Measurements from ENCODE around the gene RCSD1.
A peak's percentile ranks its signal among the peaks of the same experiment; 100 is the strongest.

Gene RCSD1

DNA sequence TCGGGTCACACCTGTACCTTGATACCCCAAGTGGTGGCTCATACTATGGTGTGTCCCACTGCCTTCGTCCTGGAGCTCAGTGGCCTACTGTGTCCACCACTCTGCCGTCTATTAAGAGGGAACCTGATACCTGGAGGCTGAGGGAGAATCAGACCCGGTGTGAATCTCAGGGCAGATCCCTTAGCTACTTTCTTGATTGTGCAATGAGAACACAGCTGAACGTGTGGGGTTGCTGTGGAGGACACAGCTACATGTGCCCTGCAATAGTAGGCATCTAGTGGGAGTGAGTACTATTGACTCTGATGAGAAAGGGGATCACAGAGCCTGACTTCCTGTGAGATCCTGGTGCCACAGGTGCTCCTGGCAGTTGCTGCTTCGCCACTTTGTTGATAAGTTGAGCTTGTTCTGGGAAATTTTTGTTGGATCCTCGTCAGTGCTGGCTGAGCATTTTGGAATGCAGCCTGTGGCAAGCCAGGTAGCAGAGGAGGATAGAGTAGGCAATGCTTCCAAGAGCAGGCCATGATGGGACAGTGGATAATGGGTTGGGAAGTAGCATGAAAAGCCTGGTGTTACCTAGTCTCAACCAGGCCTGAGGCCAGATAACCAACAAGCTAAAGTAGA is 63.5 kb downstream of the RCSD1 start:
- DNase-seq = no peak

DNA sequence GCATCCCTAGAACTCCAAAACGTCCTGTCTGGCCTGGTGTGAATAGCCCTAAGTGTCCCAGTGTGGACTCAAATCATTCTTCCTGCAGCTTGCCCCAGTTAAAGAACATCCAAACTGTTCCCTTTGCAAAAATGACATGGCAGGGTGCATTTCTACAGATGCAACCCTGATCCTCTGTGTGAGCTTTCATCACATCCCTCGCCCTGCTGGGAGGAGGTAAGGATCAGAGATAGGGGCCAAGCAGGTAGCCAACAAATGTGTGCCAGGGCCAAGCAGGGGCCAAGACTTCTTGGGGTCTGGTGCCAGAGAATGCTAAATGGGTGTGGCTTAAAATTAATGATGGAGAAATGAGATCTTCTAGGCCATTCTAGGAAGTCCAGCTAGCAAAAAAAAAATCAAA is 64.7 kb downstream of the RCSD1 start:
- no peak for DNase-seq

DNA sequence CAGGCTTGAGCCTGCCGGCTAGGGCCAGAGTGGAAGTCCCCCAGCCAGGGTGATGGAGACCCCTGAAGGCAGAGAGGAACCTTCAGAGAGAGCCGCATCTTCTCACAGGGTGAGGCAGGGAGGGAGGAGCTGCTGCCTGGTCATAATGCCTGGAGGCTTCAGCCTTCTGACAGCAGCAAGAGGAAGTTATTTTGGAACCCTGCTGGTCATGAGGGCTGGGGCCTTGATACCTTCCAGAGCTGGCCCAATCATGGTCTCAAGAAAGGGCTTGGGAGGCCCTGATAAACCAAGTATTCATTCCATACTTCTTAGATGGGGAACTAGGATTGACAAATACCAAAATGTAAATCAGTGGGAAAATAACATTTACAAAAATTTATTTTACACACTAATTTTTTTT is 65.1 kb downstream of the RCSD1 start:
- DNase-seq = no peak

DNA sequence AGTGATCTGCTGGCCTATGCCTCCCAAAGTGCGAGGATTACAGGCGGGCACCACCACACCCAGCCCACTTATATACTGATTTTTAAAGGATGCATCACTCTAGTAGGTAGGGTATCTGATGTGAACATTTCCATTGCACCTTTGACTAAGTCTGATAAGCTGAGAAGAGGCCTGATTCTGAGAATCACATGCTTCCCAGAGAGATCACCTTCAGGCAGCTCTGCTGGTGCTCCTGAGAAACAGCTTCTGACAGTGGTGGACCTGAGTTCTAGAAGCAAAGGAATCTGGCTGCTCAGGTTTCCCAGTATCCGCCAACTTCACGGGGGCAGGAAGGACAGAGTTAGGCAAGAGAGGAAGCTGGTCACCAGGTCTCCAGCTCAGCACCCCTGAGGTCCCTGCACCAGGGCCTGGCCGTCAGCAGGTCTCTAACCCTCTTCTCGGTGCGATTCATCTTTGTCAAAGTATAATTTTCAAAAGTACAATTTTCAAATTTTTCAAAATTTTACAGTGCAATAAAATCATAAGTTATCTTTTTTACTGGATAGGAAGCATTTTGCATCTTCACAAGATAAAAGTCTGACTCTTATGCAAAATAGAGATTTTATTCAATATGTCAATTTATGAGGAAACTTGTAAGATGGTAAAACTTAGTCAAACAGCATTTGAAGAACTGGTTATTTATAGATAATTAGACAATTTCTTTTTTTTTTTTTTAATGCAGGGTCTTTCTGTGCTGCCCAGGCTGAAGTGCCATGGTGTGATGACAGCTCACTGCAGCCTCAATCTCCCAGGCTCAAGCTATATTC is 65.9 kb downstream of the RCSD1 start:
- no peak for DNase-seq

DNA sequence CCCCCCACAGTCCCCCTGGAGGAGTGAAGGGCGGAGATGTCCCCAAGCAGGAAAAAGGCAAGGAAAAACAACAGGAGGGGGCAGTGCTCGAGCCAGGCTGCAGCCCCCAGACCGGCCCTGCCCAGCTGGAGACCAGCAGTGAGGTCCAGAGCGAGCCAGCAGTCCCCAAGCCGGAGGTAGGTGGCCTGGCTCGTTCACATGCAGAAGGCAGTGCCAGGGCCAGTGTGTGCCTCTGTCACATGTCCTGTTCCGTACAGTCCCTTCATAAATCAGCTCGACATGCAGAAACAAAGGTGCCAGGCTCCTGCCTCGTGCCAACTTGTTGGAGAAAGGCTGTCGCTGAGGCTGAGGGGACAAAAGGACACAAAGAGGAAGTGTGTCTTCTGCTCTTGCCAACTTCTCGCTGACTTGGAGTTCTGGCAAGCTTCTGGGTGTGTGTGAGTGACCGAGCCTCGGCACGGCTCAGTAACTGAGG is 67.7 kb downstream of the RCSD1 start:
- no peak for DNase-seq

DNA sequence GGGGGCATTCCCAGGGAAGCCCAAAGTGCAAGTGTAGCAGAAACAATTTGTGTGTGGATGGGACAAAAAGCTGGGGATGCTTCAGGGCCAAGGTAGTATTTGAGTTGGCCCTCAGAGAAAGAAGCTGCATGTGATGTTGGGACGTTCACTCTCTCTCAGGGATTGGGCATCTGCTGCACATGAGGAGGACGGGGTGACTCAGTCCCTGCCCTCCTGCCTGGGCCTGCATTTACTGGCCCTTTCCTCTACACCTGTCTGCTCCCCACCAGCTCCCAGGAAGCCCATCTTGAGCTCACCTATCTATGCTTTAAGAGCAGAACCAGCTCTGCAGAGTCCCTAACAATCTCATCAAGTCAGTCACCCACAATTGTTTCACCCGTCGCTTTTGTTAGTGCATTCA is 68.3 kb downstream of the RCSD1 start:
- no peak for DNase-seq

DNA sequence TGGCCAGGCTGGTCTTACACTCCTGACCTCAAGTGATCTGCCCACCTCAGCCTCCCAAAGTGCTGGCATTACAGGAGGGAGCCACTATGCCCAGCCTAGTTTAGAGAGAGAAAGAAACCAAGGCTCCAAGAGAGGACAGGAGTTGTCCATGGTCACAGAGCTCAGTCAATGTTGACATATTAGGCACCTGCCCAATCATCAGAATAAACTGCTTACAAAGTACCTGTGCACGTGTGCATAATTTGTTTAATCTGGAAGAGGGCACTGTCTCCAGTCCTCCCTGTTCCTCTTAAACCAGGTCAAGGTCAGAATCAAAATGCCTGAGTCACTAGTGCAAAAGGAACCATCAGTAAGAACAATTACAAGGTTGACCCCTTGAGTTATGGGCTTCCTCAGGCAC is 71.5 kb downstream of the RCSD1 start:
- no peak for DNase-seq

DNA sequence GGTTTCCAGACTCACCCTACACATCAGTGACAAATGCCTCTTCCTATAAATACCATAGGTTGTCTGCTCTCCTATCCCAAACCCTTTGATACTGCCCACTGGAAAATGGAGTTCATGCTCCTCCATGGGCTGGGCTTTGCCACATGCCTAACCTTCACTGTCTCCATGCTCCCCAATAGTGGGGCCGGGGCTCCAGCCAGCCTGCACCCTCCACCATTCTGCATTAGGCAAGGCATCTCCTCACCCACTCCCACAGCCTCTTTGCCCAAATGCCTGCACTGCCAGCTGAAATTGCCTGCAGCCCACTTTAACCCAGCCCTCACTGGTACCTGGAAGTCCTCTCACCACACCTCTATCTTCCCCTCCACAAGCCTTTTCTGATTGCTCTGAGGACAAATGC is 73.5 kb downstream of the RCSD1 start:
- no peak for DNase-seq

DNA sequence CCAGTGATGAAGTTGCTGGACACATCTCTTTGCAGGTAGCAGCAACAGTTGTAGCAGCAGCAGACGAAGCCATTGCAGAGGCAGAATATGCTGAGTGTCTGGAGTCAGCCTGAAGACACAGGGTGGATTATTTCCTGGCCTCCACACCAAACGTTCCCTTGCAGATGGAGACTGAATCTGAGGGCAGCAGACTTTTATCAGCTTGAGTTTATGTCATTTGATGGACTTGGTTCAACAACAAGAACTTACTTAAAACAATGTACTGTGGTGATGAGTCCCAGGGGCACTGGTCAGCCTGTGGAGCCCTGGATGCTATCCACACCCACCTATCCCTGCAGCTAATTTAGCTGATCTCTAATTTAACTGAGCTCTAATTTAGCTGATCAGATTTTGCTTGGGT is 74.7 kb downstream of the RCSD1 start:
- no peak for DNase-seq

DNA sequence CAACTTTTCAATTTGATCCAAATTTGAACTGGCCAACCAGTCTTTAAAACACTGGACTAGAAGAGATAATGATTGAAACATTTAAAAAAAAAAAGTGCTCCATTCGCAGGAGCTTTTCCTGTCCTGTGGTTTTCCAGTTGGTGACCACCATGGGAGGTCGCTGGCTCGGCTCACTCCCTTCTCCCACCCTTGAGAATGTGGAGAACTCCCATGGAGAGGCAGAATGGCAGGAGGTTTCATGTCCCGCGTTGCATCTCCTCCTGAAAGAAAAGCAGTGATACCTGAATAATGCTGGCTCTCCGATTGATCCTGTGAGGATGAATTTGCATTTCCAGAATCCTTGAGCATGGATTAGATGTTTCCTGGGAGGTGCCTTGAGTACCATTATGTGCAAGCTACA is 75.2 kb downstream of the RCSD1 start:
- no peak for DNase-seq

DNA sequence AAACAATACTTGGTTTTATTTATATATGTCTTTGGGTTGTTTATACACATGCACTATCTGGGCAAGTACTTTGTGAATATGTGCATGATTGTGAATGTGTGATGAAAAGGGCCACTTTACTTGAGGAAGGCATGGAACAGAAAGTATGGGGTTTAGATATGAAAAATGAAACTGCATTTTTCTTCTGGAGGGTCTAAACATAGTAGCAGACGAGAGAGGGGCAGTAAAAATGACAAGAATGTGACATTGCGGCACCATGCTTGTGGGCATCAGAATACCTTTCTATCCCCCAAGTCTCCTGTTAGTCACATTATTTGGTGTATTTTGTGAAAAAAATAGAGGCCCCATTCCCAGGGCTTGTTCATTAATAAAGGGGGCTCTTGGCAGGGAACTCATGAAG is 76.3 kb downstream of the RCSD1 start:
- DNase-seq = no peak

DNA sequence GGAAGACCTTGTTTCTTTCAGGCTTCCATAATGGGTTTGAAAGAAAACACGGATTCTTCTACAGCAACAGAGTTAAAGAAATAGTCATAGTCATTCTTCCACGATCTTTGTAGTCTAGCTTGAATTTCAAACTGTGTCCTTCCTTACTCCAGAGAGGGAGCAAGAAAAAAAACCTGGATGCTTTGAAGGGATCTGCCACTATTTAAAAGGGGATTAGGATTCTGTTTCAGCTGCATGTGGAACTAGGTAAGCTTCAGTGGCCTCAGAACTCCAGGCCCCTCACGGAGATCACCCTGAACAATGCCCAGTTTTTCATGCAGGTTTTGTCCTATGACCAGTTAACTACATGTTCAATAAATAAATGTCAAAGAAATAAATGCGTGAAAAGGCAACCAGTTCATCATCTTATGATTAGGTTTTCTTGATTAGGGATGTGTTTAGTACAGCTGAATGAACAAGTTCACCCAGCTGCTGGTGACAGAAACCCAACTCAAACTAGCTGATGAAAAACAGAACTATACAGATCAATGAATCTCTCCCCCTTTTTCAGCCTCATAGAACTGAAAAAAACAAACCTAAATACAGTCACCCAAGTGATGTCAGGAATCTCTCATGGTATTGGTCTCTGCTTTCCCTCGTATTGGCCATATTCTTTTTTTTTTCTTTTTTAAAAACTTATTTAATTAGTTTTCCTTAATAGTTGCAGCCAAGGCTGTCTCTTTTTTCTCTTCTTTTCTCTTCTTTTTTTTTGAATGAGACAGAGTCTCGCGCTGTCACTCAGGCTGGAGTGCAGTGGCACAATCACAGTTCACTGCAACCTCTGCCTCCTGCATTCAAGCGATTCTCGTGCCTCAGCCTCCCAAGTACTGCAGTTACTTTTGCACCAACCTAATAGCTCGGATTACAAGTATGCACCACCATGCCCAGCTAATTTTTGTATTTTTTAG is 77.2 kb downstream of the RCSD1 start:
- DNase-seq = no peak

DNA sequence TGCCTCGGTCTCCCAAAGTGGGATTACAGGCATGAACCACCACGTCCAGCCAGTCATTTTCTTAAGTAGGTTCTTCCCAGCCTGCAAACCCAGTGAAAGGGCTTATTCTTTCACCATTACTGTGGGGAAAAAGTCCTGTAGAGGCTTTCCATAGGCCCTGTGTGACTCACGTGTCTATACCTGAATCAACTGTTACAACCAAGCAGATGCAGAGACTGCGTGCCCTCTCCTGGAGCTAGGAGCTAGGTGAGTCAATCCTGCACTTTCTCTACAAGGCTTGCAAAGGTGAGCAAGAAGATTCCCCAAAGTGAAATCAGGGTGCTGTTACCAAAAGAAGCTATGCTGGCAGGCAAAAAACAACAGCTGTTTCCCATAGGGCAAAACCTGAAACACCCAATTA is 77.9 kb downstream of the RCSD1 start:
- DNase-seq = no peak

DNA sequence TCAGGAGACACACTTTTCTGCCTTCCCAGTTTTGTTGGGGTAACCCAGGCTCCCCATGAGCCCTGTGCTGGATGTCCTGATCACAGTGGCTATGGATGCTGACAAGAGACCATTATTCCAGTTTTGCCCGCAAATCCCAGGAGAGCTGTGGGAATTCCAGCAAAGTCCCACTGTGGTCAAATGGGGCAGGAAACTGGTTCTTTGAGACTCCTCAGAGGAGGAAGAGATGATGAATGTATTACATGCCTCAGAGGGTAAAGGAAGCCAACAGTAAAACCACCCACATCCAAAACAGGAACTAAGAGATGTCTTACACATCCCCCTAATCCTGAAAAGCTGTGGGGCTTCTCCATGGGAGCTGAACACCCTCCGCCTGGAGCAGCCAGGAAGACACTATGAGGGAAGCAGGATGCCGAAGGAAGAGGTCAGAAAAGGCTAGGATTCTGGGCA is 78.9 kb downstream of the RCSD1 start:
- DNase-seq = no peak

DNA sequence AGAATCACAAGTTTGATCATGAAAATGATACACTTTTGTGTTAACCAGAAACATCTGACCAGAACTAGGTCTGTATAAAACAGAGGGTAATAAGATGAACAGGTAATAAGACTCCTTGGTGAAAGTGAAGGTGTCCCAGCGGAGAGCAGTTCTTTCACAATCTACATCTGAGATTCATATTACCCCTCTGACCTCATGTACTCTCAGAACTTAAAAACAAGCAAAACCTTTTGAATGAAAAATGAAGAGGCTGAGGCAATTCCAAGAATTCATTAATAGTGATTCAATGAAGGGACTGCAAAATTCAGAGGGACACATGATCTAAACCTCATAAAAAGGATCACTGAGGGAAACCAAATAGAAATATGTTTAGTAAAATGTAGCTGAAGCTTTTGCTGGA is 80.8 kb downstream of the RCSD1 start:
- no peak for DNase-seq

DNA sequence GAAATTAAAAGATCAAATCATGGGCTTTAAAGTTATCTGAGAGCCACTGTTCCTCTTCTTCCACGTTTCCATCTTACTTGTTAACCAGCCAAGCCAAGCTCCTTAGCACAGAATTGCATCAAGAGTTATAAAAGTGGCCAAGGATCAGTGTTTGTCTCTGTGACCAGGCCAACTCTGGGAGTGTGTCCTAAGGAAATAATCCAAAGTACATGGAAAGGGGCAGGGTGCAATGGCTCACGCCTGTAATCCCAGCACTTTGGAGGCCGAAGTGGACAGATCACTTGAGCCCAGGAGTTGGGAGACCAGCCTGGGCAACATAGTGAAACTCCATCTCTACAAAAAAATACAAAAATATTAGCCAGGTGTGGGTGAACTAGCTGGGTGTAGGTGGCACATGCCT is 81.8 kb downstream of the RCSD1 start:
- no peak for DNase-seq

DNA sequence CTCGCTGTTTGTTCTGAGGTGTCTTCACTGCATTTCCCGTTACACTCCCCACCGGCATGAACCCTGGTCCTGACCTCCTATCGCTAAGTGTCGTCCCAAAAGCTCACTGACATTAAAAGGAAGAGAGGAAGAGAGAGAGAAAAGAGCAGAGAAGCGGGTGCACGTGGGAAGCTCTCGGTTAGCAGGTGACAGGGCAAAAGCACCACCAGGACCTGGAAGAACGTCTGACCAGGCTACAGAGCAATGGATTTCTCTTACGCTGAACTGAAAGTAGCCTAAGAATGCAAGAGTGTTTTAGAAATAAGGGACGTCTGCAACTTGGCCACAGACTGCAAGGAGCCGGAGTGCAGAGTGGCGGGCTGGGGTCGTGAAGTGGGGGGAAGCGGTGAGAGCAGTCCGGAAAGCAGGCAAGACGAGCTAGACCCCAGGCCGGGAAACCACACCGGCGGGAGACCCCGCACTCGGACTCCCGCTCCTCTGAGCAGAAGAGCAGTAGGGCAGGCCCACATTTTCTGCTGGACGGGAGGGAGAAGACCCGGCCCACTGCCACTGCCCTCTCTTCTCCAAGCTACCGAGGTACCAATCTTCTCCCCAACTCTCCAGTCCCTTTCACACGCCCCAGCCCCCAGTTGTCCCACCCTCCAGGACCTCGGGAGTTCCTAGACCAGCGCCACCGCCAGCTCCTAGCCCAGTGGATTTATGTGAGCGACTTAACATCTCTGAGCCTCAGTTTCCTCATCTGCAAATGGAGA is 83.5 kb downstream of the RCSD1 start:
- no peak for DNase-seq

DNA sequence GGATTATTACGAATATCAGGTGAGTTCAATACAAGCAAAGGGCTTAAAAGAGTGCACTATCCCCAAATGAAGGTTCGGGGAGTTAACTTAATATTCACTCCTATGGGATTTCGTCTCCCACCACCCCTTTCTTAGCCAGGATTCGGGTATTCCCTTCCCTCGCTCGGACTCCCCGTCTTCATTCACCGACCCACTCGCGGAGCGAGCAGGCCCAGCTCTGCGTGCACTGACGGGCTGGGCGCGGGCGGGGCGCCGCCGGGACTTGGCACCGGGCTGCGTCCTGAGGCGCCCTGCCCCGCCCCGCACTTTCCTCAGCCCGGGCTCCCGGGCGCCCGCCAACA is 84.0 kb downstream of the RCSD1 start:
- DNase-seq = peak; percentile 69

DNA sequence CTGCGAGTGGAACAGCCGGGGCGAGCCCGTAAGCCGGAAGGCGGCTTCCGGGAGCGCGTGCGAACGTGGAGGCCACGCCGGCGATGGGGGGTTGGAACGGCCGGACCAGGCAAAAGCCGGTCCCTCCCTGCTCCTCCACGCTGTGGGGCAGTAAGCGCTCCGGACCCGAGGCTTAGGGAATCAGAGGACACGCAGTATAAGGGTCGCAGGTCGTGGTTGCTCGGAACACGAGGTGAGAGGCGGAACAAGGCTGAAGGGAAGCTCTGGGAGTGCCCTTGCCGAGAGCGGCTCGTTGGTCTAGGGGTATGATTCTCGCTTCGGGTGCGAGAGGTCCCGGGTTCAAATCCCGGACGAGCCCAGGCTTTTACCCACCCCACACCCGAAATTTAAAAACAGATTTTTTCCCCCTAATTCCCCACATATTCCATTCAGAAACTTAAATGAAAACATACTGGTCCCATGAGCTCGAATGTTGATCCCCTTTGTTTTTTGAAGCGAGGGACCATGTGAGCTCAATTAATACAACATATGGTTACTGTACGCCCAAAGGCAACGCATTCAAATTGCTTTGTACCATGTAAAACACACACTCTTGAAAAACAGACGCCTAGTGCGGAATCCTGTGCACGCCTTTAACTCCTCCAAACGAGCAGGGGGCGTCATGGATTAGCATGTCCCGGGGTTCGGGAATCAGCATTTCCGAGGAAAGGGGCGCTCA is 84.6 kb downstream of the RCSD1 start:
- peak; percentile 69 for DNase-seq

DNA sequence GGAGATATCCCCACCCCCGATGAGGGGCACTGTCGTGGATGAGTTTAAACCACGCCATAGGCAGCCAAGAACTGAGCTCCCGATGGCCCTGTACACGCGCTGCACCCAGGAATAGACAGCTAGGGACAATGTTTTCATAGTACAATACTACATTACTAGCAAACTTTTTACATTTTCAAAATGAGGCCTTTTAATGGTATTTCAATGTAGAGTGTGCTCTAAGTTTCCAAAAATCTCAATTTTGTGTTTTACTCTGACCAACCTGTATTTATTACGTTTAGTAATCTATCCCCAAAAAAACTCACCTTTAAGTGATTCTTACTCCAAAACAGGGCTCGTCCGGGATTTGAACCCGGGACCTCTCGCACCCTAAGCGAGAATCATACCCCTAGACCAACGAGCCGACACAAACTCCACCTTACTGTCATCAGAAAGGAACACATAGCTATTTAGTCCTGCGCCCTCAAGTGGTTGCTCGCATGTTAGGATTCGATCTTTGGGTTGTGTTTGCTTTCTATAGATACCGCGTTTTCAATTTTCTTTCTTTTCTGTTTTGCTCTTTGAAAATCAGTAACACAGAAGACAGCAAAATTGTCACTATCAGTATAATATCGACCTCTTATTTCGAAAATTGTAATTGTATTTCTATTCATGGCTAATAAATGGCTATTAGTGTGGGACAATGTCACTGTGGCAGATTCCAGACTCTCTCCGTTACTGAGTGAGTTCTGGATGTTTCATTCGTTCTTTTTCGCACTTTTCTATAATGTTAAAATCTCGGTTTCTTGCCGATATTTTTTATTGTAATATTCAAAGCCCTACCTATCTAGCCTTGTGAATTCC is 85.3 kb downstream of the RCSD1 start:
- DNase-seq = peak; percentile 56

DNA sequence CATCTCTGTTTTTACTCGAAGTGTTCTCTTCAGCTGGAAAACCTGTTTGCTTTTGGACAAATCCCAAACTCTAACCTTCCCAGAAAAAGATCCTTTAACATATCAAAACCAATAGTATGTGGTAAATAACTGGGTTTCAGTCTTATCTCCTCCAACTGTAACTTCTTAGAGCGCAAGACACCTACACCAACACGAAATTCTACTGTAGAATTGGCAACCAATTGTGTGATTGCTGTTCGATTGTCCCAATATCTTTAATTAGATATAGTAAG is 85.9 kb downstream of the RCSD1 start:
- DNase-seq = no peak

DNA sequence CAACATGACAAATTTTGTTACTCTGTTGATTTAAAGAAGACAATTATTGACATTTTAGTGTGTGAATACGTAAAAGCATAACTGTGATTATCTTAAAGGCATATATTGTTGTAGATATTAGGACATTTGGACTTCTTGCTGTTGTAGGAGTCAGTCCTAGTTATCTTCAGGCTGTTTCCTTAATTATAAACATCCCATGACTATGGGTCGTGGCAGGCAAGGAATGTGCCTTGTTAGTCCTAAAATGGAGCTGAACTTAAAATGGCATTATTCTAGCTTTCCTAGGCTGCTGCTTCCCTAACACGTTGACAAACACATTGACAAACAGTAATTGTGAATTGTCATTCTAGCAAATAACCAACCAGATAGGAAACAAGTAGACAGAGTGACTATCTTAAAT is 87.3 kb downstream of the RCSD1 start:
- DNase-seq = no peak

Measured in DMS79 (cell line).